Lower lobe of right lung (tissue), 2 donors: ENCODE data around the gene SLC38A8. TPM values are rescaled to one million over a fixed set of nuclear protein-coding genes. Genes with fewer than 3 reads are reported as not detected.

Source experiments
- ATAC-seq, 2 donors: fragments of 200-7000 bp; cut with Tn5 transposase; one replicate each; pipeline ENCODE4 v1.9.1; 2020 to 2022; ENCODE audit warnings: mild to moderate bottlenecking in 2 of 2, moderate library complexity in 2 of 2
- DNase-seq: peaks from one replicate; pipeline ENCODE4 v3.0.0-alpha.2; 2020
- H3K27ac ChIP-seq: fragments of 200-600 bp; one replicate; pipeline ENCODE4 v1.8.0; 2022
- H3K27me3 ChIP-seq: fragments of 200-600 bp; one replicate; pipeline ENCODE4 v1.8.0; 2022; ENCODE audit warnings: low read depth
- H3K36me3 ChIP-seq: fragments of 200-600 bp; one replicate; pipeline ENCODE4 v1.8.0; 2022; ENCODE audit warnings: mild to moderate bottlenecking
- H3K4me1 ChIP-seq: fragments of 200-600 bp; one replicate; pipeline ENCODE4 v1.8.0; 2022
- H3K4me3 ChIP-seq: fragments of 200-600 bp; one replicate; pipeline ENCODE4 v1.8.0; 2022; ENCODE audit warnings: mild to moderate bottlenecking
- H3K9me3 ChIP-seq: fragments of 200-600 bp; one replicate; pipeline ENCODE4 v1.8.0; 2022
- CTCF ChIP-seq: fragments of 200-600 bp; IDR thresholded peaks from one replicate; pipeline ENCODE4 v1.8.0; 2022; ENCODE audit warnings: antibody characterized with exemption, mild to moderate bottlenecking
- intact Hi-C: fragments of 100-400 bp; cut with DNase I; formaldehyde crosslinking; loops from one replicate; pipeline ENCODE4 v1.11.0; 2022
- total RNA-seq: library from RNA; stranded (reverse); fragmentation: NEBNext Ultra II Directional; extraction: Animal tissue kit (Norgen Biotek cat#: 25700); gene quantifications from one replicate; pipeline ENCODE4 v1.2.1, GENCODE V29; 2021
- donor health status: DM: no; HTN: yes; CAD: no; lungs with severe emphysema.

SLC38A8 gene
- total RNA-seq, 1 donor from 2014 or later = not detected

- TF ChIP-seq CTCF = no peak
- H3K27me3 ChIP-seq = no peaks in the 10 kb centered on the region
- ATAC-seq (peak in 1 of 2 donors; percentile 31), DNase-seq (no peak)
- H3K4me1 ChIP-seq = no peaks in the 10 kb centered on the region
- H3K4me3 ChIP-seq = no peak overlapping the region
- intact Hi-C loops = no loop called here
- H3K27ac ChIP-seq = no peak overlapping the region
- peaks cover 95% of the 10 kb centered on the region for H3K36me3 ChIP-seq
- H3K9me3 ChIP-seq = no peaks in the 10 kb centered on the region
Measured at GRCh38 chr16:84082835-84083569, 40.4 kb upstream of the SLC38A8 start.

- intact Hi-C loops = no loop called here
- Histone ChIP-seq H3K27ac (no peak overlapping the region), H3K4me1 (no peaks in the 10 kb centered on the region), H3K4me3 (no peak overlapping the region), H3K36me3 (peaks cover 97% of the 10 kb centered on the region), H3K27me3 (no peaks in the 10 kb centered on the region), H3K9me3 (no peaks in the 10 kb centered on the region)
- ATAC-seq (no peak), DNase-seq (no peak)
- TF ChIP-seq CTCF = no peak
Measured at GRCh38 chr16:84082110-84082509, 39.5 kb upstream of the SLC38A8 start.

GRCh38 chr16:84081446-84081989 lies 38.9 kb upstream of the SLC38A8 start:
- Histone ChIP-seq H3K27ac (no peak overlapping the region), H3K4me1 (no peaks in the 10 kb centered on the region), H3K36me3 (peaks cover 97% of the 10 kb centered on the region), H3K4me3 (no peak overlapping the region), H3K9me3 (no peaks in the 10 kb centered on the region), H3K27me3 (no peaks in the 10 kb centered on the region)
- intact Hi-C loops = no loop called here
- ATAC-seq (no peak), DNase-seq (no peak)
- no peak for TF ChIP-seq CTCF

- Histone ChIP-seq H3K9me3 (no peaks in the 10 kb centered on the region), H3K4me3 (no peak overlapping the region), H3K36me3 (peaks cover 97% of the 10 kb centered on the region), H3K4me1 (no peaks in the 10 kb centered on the region), H3K27ac (no peak overlapping the region), H3K27me3 (no peaks in the 10 kb centered on the region)
- ATAC-seq (no peak), DNase-seq (no peak)
- intact Hi-C loops = no loop called here
- no peak for TF ChIP-seq CTCF
Measured at GRCh38 chr16:84080813-84081212, 38.2 kb upstream of the SLC38A8 start.

GRCh38 chr16:84080378-84080777 lies 37.8 kb upstream of the SLC38A8 start:
- no peak overlapping the region for H3K27ac ChIP-seq
- no peak for TF ChIP-seq CTCF
- ATAC-seq (no peak), DNase-seq (no peak)
- H3K9me3 ChIP-seq = no peaks in the 10 kb centered on the region
- H3K36me3 ChIP-seq = peaks cover 98% of the 10 kb centered on the region
- no peaks in the 10 kb centered on the region for H3K4me1 ChIP-seq
- H3K27me3 ChIP-seq = no peaks in the 10 kb centered on the region
- no peak overlapping the region for H3K4me3 ChIP-seq
- intact Hi-C loops = no loop called here
